ENCODE data around the gene CRYBG3. TPM values are rescaled to one million over a fixed set of nuclear protein-coding genes. Genes with fewer than 3 reads are reported as not detected.
A peak's percentile ranks its signal among the peaks of the same experiment; 100 is the strongest.

Gene CRYBG3
- 13.4 and 17.7 TPM in 2 replicates for total RNA-seq

- FAIRE-seq (no peak), DNase-seq (ENCODE audit: low read depth) (peak; percentile 64)
- Histone ChIP-seq H3K36me3 (ENCODE audit: control insufficient read depth, insufficient read depth, low read length) (no peaks in the 10 kb centered on the region), H3K4me3 (ENCODE audit: low read depth, low read length) (peak within 1 kb of the TSS; percentile 93), H3K27me3 (ENCODE audit: control insufficient read depth, insufficient read depth, low read length) (no peaks in the 10 kb centered on the region)
- peak; percentile 49 for TF ChIP-seq CTCF (IDR thresholded peaks at IDR 0.05; ENCODE audit: insufficient read depth, low read length, severe bottlenecking)
These were observed at the start of gene CRYBG3 for GRCh38 chr3:97821774-97822358. Gene CRYBG3, plus strand, starts transcription at chr3:97822011. Its CDS starts 196 bp downstream, at chr3:97822207.

GRCh38 chr3:97772926-97773325 lies 48.9 kb upstream of the CRYBG3 start:
- no peak for DNase-seq (ENCODE audit: low read depth)
- H3K36me3 ChIP-seq (ENCODE audit: control insufficient read depth, insufficient read depth, low read length) = no peaks in the 10 kb centered on the region
- no peak for FAIRE-seq
- no peak for TF ChIP-seq CTCF (IDR thresholded peaks at IDR 0.05; ENCODE audit: insufficient read depth, low read length, severe bottlenecking)
- no peaks in the 10 kb centered on the region for H3K27me3 ChIP-seq (ENCODE audit: control insufficient read depth, insufficient read depth, low read length)
- no peak overlapping the region for H3K4me3 ChIP-seq (ENCODE audit: low read depth, low read length)

- no peak for TF ChIP-seq CTCF (IDR thresholded peaks at IDR 0.05; ENCODE audit: insufficient read depth, low read length, severe bottlenecking)
- H3K27me3 ChIP-seq (ENCODE audit: control insufficient read depth, insufficient read depth, low read length) = no peaks in the 10 kb centered on the region
- no peaks in the 10 kb centered on the region for H3K36me3 ChIP-seq (ENCODE audit: control insufficient read depth, insufficient read depth, low read length)
- no peak overlapping the region for H3K4me3 ChIP-seq (ENCODE audit: low read depth, low read length)
- DNase-seq (ENCODE audit: low read depth) (no peak), FAIRE-seq (no peak)
These were observed 43.7 kb upstream of the CRYBG3 start for GRCh38 chr3:97778152-97778551.

GRCh38 chr3:97793420-97794019 lies 28.3 kb upstream of the CRYBG3 start:
- H3K36me3 ChIP-seq (ENCODE audit: control insufficient read depth, insufficient read depth, low read length) = no peaks in the 10 kb centered on the region
- H3K4me3 ChIP-seq (ENCODE audit: low read depth, low read length) = no peak overlapping the region
- FAIRE-seq (no peak), DNase-seq (ENCODE audit: low read depth) (peak; percentile 63)
- no peaks in the 10 kb centered on the region for H3K27me3 ChIP-seq (ENCODE audit: control insufficient read depth, insufficient read depth, low read length)
- peak; percentile 64 for TF ChIP-seq CTCF (IDR thresholded peaks at IDR 0.05; ENCODE audit: insufficient read depth, low read length, severe bottlenecking)

- no peak for TF ChIP-seq CTCF (IDR thresholded peaks at IDR 0.05; ENCODE audit: insufficient read depth, low read length, severe bottlenecking)
- Histone ChIP-seq H3K27me3 (ENCODE audit: control insufficient read depth, insufficient read depth, low read length) (no peaks in the 10 kb centered on the region), H3K4me3 (ENCODE audit: low read depth, low read length) (no peak overlapping the region), H3K36me3 (ENCODE audit: control insufficient read depth, insufficient read depth, low read length) (no peaks in the 10 kb centered on the region)
- FAIRE-seq (no peak), DNase-seq (ENCODE audit: low read depth) (no peak)
These were observed 25.9 kb upstream of the CRYBG3 start for GRCh38 chr3:97795951-97796350.

- DNase-seq (ENCODE audit: low read depth) = no peak
- no peaks in the 10 kb centered on the region for H3K27me3 ChIP-seq (ENCODE audit: control insufficient read depth, insufficient read depth, low read length)
- no peak for TF ChIP-seq CTCF (IDR thresholded peaks at IDR 0.05; ENCODE audit: insufficient read depth, low read length, severe bottlenecking)
- FAIRE-seq = no peak
- H3K4me3 ChIP-seq (ENCODE audit: low read depth, low read length) = no peak overlapping the region
- no peaks in the 10 kb centered on the region for H3K36me3 ChIP-seq (ENCODE audit: control insufficient read depth, insufficient read depth, low read length)
These were observed 17.3 kb upstream of the CRYBG3 start for GRCh38 chr3:97804471-97804870.

Measured in bronchial epithelial cell (primary cell).